Measurements from ENCODE around the gene RGS3.
"Not testable (repeated sequence)": the region's sequence is repeated elsewhere in the genome, so short reads cannot be mapped to it uniquely, and the experiment has no call there.

Gene RGS3

GRCh38 chr9:113467183-113467582, 3.7 kb downstream of the RGS3 start:
- no peak for DNase-seq

- DNase-seq = no peak
These were observed 5.4 kb downstream of the RGS3 start for GRCh38 chr9:113468716-113469448.

DNA sequence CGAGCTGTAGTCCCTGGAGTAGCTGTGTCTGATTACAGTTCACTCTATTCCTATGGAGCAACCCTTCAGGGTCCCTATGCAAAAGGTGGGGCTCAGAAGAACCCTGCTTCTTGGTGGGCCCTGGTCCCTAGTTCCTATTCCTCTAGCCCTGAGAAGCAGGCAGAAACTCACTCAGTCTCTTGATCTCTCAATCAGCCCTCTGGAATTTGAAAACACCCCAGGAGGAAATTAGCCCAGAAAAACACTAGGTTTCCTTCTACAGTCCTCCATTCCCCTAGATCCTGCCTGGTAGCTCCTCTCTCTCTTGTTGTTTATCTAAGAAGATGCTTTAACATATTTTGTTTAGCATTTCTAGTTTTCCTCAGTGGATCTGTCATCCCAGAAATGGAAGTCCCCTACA, 7.6 kb downstream of the RGS3 start:
- no peak for DNase-seq

DNA sequence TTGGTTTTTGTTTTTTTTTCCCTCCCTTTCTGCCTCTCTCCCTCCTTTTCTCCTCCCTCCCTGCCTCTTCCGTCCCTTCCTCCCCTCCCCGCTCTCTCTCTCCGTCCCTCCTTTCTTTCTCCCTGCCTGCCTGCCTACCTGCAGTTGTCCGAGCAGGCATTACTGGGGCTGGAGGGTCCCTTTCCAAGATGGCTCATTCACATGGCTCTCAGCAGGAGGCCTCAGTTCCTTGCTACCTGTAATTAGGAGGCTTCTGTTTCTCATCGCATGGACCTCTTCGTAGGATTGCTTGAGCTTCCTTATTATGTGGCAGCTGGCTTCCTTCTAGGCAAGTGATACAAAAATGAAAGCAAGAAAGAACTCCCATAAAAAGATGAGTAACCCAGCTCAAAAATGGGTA, 8.0 kb downstream of the RGS3 start:
- DNase-seq = no peak

DNA sequence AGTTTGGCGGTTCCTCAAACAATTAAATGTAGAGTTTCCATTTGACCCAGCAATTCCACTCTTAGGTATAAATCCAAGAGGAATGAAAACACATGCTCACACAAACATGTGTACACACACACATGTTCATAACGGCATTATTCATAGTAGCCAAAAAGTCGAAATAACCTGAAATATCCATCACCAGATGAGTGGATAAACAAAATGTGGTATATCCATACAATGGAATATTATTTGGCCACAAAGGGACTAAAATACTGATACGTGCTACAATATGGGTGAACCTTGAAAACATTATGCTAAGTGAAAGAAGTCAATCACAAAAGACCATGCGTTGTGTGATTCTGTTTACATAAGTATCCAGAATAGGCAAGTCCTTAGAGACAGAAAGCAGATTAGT, 8.7 kb downstream of the RGS3 start:
- no peak for DNase-seq

GRCh38 chr9:113474360-113475028, 11.0 kb downstream of the RGS3 start:
- no peak for DNase-seq

DNA sequence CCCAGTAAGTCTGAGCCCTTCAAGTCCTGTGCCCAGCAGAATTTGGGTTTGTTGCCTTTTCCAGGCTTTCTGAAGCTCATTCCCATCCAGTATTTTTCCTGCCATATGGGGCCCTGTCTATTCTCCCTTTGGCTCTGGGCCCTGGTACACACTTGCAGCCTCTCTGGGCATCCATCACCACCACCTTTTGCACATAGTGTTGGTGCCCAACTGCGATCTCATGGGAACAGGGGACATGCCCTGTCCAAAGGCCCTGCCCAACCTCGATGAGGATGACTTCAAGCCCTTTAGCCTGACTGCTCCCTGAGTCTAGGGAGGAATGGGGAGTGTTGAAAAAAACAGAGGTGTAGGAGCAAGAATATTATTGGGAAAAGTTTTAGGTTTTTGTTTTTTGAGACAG, 11.5 kb downstream of the RGS3 start:
- DNase-seq = no peak

- no peak for DNase-seq
These were observed 12.5 kb downstream of the RGS3 start for GRCh38 chr9:113475992-113476391.

- DNase-seq = no peak
These were observed 13.0 kb downstream of the RGS3 start for GRCh38 chr9:113476511-113476916.

DNA sequence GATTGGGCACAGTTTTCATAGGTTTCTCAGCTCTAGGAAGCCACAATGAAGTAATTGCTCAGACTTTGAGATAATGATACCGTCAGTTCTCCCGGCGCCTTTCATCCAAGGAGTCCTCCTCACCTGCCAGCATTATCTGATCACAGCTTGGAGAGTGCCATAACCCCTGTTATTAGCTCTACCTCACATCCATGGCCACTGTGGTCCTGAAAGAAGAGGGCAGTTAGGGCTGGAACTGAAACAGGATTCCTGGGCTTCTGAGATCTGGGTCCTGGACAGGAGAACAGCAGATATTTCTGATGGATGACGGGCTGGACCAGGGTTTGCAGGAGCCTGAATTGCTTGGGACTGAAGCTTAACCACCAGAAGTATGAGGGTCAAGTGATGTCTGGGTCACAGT, 13.5 kb downstream of the RGS3 start:
- no peak for DNase-seq

DNA sequence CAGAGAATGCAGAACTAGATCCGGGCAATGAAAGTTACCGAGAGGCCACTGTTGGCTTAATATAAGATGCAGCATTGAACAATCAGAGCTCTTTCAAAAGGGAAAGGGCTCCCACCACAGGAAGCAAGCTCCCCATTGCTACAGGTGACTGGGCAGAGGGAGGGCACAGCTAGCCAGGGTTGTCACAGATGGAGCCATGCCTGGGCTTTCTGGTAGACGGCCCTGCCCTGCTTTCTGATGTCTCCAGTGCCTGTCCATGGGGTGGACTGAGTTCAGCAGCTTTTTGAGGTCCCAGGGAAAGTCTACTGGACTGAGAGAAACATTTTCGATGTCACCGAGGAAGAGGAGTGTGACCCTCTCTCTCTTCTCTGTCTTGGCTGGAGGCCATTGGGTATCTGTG, 14.1 kb downstream of the RGS3 start:
- no peak for DNase-seq

DNA sequence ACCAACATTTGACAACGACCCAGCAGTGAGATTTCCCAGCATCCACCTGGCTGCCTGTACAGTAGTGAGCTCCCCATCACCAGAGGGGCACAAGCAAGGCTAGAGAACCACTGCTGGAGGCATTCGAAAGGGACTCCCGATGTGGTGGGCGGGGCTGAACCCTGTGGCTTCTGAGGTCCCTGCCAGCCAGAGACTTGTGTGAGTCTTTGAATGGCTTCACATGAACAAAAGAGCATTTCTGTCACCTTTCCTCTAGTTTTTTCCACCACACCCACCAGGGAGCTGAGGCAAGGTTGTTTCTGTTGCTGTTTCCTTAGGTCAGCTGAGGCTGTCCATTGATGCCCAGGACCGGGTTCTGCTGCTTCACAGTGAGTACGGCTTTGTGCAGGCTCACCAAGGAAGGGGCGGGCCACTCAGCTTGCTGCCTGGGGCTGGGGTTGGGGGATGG, 15.7 kb downstream of the RGS3 start:
- no peak for DNase-seq

DNA sequence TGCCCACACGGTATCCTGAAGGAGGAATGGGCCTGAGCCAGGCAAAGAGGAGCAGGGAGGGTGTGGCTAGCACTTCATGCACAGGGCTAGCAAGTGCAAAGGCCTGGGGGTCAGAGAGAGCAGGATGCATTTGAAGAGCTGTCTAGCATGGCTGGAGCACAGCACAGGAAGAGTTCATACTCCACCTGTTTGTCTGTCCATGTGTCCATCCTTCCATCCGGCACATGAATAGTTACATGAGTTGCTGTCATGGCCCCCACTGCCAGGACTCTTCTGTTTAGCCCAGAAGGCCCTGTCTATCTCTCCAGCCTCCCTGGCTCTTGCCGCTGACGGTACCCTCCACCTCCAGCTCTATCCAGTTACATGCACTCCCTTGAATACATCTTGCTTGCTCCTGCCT, 17.1 kb downstream of the RGS3 start:
- DNase-seq = no peak

GRCh38 chr9:113481176-113481787, 17.8 kb downstream of the RGS3 start:
- no peak for DNase-seq

DNA sequence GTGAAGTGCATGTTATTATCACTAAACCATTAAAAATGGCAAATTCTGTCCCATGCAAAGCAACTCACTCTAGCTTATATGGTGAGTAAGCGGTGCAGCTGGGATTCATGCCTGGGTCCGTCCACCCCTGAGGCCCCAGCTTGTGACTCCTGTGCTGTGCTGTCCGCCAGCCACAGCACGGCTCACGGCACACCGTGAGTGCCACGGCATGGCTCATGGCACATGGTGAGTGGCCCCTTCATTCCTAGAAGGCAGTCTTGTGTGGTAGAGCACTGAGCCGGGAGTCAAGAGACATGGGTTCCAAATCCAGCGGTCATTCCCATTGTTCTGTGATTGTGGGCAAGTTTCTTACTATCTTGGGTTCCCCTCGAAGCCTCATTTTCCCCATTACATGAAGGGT, 18.8 kb downstream of the RGS3 start:
- DNase-seq = no peak

DNA sequence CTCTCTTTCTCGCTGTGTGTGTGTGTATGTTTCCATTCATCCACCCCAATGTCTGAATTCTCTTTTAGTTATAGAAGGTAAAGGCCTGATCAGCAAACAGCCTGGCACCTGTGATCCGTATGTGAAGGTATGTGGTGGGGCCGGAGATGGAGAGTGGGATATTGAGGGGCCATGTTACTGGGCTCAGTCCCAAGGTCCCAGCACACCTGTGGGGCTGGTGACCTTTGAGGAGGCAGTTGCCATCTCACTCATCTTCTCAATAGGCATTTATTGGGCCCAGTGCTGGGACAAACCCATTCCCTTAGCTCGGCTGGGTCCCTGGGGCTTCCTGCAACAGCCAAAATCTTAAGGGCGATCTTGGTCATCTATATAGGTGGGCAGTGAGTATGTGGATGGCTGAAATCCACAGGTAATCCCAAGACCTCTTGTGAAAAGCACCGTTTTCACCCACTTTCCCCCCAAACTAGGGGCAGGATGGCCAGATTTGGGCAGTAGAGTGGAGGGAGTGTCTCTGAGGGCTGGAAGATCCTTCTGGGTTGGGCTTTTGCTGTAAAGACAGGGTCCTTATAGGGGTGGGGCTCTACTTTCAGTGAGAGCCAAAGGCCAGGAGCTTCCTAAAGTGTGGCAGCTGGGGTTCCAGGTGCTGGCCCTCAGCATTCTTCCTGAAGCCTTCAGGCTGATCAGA, 19.6 kb downstream of the RGS3 start:
- DNase-seq = no peak

GRCh38 chr9:113483676-113484257, 20.2 kb downstream of the RGS3 start:
- DNase-seq = no peak

DNA sequence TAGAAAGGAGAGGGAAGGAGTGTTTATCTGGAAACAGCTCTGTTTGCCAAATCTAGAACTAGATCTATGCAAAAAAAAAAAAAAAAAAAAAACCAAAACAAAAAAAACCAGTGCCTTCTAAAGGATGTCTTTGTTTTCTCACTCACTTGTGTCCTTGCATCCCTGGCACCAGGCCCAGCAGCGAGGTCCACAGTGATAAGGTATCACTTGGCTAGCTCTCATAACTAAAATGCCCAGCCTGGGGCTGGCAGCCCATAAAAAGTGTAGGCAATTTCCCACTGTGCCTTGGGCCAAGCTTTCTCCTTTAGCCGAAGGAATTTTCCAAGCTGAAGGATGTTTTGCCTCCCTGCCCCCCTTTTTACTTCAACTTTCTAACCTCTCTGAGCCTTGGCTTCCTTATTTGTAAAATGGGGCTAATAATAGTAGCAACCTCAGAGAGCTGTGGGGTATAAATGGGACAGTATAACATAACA, 20.8 kb downstream of the RGS3 start:
- no peak for DNase-seq

DNA sequence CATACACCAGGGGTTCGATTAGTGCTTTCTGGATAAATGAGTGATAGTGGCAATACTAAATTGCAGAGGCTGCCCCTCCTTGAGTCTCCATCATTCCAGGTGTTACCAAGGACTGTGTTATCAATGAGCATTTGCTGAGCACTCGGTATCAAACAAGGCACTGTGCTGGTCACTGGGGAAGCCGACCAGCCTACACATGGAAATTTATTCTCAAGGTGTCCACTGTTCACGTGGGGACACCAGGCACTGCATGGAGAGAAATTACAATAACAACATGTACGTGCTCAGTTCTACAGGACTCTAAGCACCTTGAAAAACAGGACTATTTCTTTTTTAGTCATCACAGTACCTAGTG, 22.2 kb downstream of the RGS3 start:
- DNase-seq = no peak

DNA sequence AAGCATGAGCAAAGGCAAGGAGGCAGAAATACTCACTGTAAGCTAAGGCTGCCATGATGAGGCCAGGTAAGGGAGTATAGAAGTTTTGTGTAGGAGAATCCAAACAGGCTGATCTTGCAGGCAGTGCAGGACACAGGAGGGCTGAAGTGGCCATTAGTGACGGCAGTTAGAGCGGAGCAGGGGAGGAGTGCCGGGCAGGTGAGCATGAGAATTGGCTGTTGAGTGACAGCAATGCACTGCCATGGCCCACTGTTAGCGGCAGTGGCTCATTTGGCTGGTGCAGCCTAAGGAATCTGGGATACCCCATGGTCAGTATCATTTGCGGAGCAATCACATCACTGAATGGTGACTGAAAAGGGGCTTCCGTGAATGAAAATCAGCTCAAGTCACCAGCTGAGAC, 22.8 kb downstream of the RGS3 start:
- no peak for DNase-seq

DNA sequence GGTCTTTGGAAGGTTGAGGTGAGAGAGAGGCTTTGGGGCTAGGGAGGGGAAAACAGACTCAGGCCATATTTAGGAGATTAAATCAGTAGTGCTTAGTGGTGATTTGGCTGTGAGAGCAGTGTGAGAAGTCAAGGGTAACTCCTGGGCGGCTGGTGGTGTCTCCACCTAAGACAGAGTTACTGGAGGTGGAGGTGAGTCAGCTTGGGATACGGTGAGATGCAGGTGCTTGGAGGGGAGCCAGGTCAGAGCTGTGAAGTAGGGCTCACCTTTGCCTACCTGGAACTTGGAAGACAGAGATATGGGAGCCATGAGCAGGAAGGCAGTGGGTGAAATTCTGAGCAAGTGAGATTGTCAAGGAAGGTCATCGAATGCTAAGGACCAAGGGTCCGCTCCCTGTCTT, 24.5 kb downstream of the RGS3 start:
- no peak for DNase-seq

DNA sequence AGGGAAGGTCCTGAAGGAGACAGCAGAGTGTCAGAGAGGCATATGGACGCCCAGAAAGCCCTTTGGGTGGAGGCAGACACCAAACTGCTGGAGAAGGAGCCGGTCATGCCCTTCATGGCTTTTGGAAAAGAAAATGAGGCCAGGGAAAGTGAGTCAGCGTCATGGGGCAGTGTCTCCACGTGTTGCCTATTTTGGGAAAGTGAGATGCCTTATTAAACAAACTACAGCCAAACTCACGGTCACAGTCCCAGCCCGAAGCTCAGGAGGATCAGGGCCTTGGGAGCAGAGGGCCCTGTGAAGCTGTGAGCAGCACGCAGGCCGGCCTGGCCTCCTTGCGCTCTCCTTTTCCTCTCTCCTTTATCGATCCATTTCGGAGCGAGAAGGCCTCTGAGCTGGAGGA, 25.0 kb downstream of the RGS3 start:
- DNase-seq = no peak

DNA sequence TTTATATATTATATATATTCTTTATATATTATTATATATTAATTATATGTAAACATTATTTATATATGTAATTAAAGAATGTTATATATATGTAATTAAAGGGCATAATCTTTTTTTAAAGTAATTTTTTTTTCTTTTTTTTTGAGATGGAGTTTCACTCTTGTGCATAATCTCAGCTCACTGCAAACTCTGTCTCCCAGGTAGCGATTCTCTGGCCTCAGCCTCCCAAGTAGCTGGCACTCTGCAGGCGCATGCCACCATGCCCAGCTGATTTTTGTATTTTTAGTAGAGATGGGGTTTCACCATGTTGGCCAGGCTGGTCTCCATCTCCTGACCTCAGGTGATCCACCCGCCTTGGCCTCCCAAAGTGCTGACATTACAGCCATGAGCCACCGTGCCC, 27.6 kb downstream of the RGS3 start:
- DNase-seq = not testable (repeated sequence)

Measured in activated CD4-positive, CD25-positive, alpha-beta regulatory T cell (primary cell).